ENCODE data around the gene FBXW4.

FBXW4 gene

DNA sequence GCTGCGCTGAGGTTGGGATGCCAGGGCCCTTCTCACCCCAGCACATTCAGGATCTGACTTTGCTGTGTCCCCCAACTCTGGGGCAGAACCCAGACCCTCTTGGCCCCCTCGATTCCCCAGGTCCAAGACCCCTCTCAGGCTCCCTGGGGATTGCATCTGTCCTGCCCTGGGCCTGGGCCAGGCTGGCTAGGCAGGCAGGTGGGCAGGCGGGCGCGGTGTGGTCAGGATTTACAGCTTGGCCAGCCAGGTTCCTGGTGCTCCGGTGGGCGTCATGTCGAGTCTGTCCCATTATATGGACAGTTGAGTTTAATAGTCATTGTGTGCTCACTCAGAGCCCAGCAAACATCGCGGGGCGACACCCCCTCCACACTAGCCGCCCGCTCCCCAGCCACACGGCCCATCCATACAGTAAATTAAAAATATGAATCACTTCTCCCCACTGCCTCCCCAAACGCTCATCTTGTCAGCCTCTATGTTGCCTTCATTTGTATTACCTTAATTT lies 130.4 kb downstream of the FBXW4 start:
- DNase-seq, result no peak

DNA sequence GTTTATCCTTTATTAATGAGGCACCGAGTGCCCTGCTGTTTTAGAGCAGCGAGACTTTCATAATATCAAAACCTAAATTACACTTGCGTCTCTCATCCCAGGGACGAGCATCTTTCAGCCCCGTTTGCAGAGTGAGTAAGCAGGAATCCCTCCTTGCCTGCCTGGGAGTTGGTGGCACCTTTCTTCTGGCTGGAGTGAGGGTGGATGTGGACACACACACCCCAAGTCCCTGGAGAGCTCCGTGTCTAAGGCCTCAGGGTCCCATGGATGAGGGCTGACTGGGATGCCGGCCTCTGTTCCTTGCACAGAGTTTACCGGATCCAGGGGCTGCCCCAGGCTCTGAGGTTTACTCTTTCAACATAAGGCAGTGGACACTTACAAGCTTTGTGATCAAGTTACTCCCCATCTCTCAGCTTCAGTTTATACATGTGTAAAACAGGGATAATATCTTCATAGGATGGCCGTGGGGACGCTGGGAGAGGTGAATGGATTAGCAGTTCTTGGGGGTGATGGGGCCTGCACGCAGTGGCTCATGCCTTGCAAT lies 131.4 kb downstream of the FBXW4 start:
- DNase-seq, result no peak

DNA sequence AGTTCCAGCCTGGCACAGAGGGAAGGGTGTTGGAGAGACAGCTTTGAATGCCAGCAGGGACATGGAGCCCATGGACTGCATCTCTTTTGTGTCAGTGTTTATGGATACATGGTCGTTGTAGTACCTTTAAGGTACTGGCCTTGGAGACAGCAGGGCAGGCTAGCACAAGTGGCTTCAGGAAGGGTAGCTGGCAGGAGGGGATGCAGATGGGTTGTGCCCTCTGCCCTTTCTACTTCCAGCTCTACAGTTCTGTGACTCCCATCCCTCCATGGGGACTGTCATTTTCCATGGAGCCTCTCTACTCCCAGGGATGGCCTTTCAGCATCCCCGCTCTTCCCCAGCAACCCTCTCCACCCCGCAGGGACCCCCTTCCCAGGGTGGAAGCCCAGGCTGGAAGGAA lies 132.0 kb downstream of the FBXW4 start:
- DNase-seq, result no peak

DNA sequence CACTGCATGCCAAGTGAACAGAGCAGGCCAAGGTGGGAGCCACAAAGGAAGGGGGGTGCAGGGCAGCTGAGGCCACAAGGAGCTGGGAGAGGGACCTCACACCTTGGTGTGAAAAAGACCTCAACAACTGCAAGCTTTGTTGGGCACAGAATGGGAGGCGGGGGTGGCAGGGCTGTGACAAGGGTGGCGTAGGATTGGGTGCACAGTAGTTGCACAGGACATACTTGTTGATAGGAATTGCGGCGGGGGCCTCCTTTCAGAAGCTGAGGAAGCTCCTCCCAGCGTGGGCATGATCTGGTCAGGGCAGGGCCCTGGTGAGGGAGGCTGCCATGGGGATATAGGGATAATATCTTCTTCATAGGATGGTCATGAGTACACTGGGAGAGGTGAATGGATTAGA lies 132.7 kb downstream of the FBXW4 start:
- DNase-seq, result no peak

DNA sequence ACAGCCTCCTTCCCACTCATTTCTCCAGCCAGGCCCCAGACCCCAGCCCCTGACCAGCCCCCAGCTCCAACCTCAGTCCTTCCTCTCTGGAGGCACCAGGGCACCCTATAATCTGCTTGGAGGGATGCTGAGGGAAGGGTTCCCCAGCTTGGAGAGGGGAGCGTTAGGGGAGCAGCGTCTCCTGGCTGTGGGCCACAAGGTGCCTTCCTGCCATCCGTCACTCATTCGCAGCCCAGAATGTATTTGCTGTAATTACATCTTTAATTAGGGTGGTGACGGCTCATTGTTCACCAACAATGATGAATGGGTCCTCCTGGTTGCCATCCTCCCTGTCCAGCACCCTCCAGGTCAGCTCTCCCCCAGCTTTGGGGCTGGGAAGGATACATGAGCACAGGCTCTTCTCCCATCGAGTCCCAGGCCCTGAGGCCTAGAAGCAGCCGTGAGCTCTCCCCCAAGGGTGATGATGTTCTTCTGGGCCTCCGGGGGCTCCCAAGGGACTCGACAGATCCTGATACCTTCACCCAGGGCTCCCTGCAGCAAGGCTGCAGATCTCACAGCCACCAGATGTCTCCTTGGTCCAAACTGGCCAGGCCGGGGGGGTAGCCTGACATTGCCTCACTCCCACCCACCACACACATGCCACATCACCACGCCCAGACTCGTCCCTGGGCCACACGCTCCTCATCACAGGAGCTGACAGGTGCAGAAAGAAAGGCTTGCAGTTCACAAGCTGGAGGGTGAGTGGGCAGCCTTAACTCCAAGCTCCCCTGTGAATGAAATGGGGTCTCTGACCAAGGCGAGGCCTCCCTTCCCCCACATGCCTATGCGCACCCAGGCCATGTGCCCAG lies 133.7 kb downstream of the FBXW4 start:
- DNase-seq, result no peak
